Uterus (tissue), 4 donors: ENCODE measurements around the gene SMARCD2. TPM values are rescaled to one million over a fixed set of nuclear protein-coding genes. Genes with fewer than 3 reads are reported as not detected.

Source experiments
- DNase-seq, 2 donors: peaks; one replicate each; pipeline ENCODE4 v3.0.0-alpha.2; 2019 to 2020
- H3K27ac ChIP-seq, 2 donors: fragments of 200-600 bp; sonication (generic); 1 replicate in 1 of 2; 2 replicates in 1 of 2; pipeline ENCODE4 v1.5.1; 2016 to 2018
- H3K27me3 ChIP-seq, 2 donors: fragments of 200-600 bp; sonication (generic); one replicate each; pipeline ENCODE4 v1.5.1; 2018 to 2019; ENCODE audit warnings: control low read depth in 1 of 2
- H3K36me3 ChIP-seq, 2 donors: fragments of 200-600 bp; sonication (generic); one replicate each; pipeline ENCODE4 v1.5.1; 2019; ENCODE audit warnings: control low read depth in 1 of 2
- H3K4me1 ChIP-seq, 2 donors: fragments of 200-600 bp; sonication (generic); one replicate each; pipeline ENCODE4 v1.5.1; 2018 to 2019; ENCODE audit warnings: control low read depth in 1 of 2
- H3K4me3 ChIP-seq, 2 donors: fragments of 200-600 bp; sonication (generic); 1 replicate in 1 of 2; 2 replicates in 1 of 2; pipeline ENCODE4 v1.5.1; 2018 to 2019; ENCODE audit warnings: mild to moderate bottlenecking in 1 of 2
- H3K9me3 ChIP-seq, 2 donors: fragments of 200-600 bp; sonication (generic); one replicate each; pipeline ENCODE4 v1.5.1; 2019; ENCODE audit warnings: control low read depth in 1 of 2
- POLR2A ChIP-seq, 2 donors: fragments of 450-650 bp; IDR thresholded peaks; one replicate each; pipeline ENCODE4 v1.6.1; 2016; ENCODE audit warnings: antibody characterized with exemption in 2 of 2, mild to moderate bottlenecking in 1 of 2, moderate library complexity in 1 of 2
- intact Hi-C: fragments of 100-400 bp; cut with DNase I; formaldehyde crosslinking; loops from one replicate; pipeline ENCODE4 v1.15.1; 2023; ENCODE audit warnings: low total_unique reads
- total RNA-seq, 4 donors: library from RNA; depleted of rRNA in 3 of 4; stranded (reverse); fragments of >200 nt in 3 of 4; gene quantifications; one replicate each; pipeline versions ENCODE4 v1.1.0 to v1.2.4, GENCODE V29; 2014 to 2023
- TF ChIP-seq, protein P1 (sequence below), 4 experiments: fragments of 200-600 bp in 2 of 4; fragments of 450-650 bp in 2 of 4; sonication (generic) in 2 of 4; IDR thresholded peaks; one replicate each; pipeline ENCODE4 v1.5.1; 2016 to 2019; ENCODE audit warnings: antibody characterized with exemption in 4 of 4, mild to moderate bottlenecking in 2 of 4, moderate library complexity in 1 of 4
- donor health status: DM: yes; HTN: yes; CAD: no.

The SMARCD2 gene
- total RNA-seq, 4 donors from 2014 or later = 72.9 to 205 (median 101) TPM

GRCh38 chr17:63850401-63850800, 7.9 kb upstream of the SMARCD2 start:
- H3K4me1 ChIP-seq = no peaks in the 10 kb centered on the region
- no peaks in the 10 kb centered on the region for H3K9me3 ChIP-seq
- TF ChIP-seq, protein P1, sequence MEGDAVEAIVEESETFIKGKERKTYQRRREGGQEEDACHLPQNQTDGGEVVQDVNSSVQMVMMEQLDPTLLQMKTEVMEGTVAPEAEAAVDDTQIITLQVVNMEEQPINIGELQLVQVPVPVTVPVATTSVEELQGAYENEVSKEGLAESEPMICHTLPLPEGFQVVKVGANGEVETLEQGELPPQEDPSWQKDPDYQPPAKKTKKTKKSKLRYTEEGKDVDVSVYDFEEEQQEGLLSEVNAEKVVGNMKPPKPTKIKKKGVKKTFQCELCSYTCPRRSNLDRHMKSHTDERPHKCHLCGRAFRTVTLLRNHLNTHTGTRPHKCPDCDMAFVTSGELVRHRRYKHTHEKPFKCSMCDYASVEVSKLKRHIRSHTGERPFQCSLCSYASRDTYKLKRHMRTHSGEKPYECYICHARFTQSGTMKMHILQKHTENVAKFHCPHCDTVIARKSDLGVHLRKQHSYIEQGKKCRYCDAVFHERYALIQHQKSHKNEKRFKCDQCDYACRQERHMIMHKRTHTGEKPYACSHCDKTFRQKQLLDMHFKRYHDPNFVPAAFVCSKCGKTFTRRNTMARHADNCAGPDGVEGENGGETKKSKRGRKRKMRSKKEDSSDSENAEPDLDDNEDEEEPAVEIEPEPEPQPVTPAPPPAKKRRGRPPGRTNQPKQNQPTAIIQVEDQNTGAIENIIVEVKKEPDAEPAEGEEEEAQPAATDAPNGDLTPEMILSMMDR (IDR thresholded peaks at IDR 0.05) = no peak
- no peak for TF ChIP-seq POLR2A (IDR thresholded peaks at IDR 0.05)
- H3K27me3 ChIP-seq = no peaks in the 10 kb centered on the region
- intact Hi-C loops = no loop called here
- no peak overlapping the region for H3K27ac ChIP-seq
- H3K4me3 ChIP-seq = no peak overlapping the region
- H3K36me3 ChIP-seq = no peaks in the 10 kb centered on the region
- DNase-seq = no peak

DNA sequence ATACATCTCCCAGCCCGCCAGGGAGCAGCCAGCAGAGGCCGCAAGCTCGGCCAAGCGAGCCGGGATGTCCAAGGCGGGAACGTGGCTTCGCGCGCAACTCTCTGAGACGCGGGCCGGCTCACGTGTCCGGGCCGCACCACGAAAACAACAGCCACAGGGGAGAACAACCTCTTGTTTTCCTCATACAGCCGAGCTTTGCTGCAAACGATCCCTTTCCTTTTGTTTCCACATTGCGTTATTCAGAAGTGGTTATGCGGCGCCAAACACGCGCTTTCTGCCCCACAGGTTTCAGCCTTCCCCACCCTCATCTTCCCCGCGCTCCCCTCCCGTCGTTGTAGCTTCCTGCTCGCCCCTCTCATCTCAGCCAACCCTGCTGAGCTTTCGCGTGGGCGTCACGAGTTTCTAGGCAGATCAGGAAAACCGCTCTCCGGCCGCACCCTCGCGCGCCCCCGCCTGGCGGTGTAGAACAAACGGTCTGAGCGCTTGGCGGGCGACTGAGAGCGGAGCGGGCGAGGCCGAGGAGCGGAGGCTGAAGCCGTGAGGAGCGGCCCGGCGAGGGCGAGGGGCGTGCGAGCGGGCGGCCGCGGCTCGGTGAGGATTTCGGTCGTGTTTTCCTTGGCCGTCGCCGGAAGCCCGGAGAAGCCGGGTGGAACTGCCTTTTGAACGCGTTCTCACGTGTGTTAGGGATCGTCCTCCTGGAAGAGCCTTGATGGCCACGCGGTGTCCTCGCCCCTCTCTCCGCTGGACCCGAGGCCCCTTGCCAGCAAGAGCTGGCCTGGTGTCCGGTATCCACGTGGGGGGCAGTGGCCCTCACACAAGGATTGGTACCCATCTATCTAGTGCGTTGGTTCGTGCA, 6.6 kb upstream of the SMARCD2 start:
- Histone ChIP-seq H3K9me3 (no peaks in the 10 kb centered on the region), H3K4me3 (peak overlapping the region; percentile 9 to 27), H3K27me3 (no peaks in the 10 kb centered on the region), H3K27ac (peak overlapping the region in 1 of 2 donors; percentile 19), H3K4me1 (no peaks in the 10 kb centered on the region), H3K36me3 (no peaks in the 10 kb centered on the region)
- intact Hi-C loops = loop anchor here (5.0 kb wide), 1 partner anchor 398 kb away; no protein-coding TSS in a partner anchor
- no peak for TF ChIP-seq POLR2A (IDR thresholded peaks at IDR 0.05)
- TF ChIP-seq, protein P1 (IDR thresholded peaks at IDR 0.05) = peak; percentile 45 to 70 (median 64)
- peak; percentile 84 to 86 for DNase-seq

DNA sequence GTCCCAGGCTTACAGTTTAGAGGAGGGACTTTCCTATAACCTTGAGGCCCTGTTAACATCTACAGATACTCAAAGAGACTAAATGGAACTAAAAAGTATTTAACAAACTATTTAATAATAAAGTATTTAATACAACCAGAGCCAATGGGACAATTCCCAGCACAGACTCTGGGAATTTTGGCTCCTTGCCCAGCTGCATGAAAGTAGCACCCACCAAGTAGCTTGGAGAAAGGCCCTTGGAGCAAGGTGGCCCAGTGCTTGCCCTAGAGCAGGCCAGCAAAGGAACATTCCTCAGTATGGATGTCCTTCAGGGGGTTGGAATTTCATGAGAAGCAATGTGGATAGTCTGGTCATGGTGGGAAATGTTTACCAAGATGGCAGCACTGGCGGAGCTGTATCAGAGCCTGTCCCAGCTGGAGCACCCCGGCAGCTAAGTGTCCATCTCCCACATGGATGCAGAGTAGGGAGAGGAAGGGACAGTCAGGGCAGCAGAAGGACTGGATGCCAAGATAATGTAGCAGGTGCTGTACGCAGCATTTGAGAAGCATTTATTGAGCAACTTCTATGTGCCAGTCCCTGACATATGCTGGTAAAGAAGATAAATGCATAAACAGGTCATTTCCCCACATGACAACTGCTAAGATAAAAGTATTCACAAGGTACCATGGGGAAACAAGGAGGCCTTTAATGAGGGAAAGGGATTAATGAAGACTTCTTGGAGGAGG, 5.2 kb upstream of the SMARCD2 start:
- Histone ChIP-seq H3K36me3 (no peaks in the 10 kb centered on the region), H3K4me3 (no peak overlapping the region), H3K27me3 (peaks cover 0 to under 1% of the 10 kb centered on the region in 2 donors), H3K9me3 (no peaks in the 10 kb centered on the region), H3K4me1 (no peaks in the 10 kb centered on the region), H3K27ac (no peak overlapping the region)
- intact Hi-C loops = loop anchor here (5.0 kb wide), 1 partner anchor 400 kb away; no protein-coding TSS in a partner anchor
- DNase-seq = no peak
- TF ChIP-seq, protein P1 (IDR thresholded peaks at IDR 0.05) = no peak
- no peak for TF ChIP-seq POLR2A (IDR thresholded peaks at IDR 0.05)

DNA sequence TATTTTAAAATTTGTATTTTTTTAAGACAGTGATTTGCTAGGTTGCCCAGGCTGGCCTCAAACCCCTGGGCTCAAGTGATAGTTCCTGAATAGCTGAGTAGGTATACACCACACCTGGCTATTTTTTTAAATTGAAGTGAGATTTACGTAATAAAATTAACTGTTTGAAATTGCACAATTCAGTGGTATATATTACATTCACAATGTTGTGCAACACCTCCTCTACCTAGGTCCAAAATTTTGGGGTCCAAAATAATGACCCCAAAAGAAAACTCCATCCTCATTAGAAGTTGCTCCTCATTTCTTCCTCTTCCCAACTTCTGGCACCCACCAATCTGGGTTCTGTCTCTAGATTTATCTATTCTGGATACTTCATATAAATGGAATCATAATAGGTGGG, 3.0 kb upstream of the SMARCD2 start:
- Histone ChIP-seq H3K27ac (no peak overlapping the region), H3K4me1 (peaks cover 5 to 8% of the 10 kb centered on the region in 2 donors), H3K36me3 (no peaks in the 10 kb centered on the region), H3K9me3 (no peaks in the 10 kb centered on the region), H3K4me3 (no peak overlapping the region), H3K27me3 (peaks cover 0 to 3% of the 10 kb centered on the region in 2 donors)
- no peak for DNase-seq
- TF ChIP-seq, protein P1 (IDR thresholded peaks at IDR 0.05) = no peak
- no peak for TF ChIP-seq POLR2A (IDR thresholded peaks at IDR 0.05)
- intact Hi-C loops = loop anchor here (5.0 kb wide), 1 partner anchor 402 kb away; no protein-coding TSS in a partner anchor
